HG03159 (cell line): ENCODE results near the gene HDAC10.
A peak's percentile ranks its signal among the peaks of the same experiment; 100 is the strongest.

Experiments used
- ATAC-seq: cut with Tn5 transposase; IDR thresholded peaks from one replicate; pipeline ENCODE4 v1.9.1; 2021; ENCODE audit warnings: mild to moderate bottlenecking, moderate library complexity; ENCODE audit not compliant: unreplicated experiment

HDAC10 gene

GRCh38 chr22:50244420-50245213 is 6.4 kb downstream of the HDAC10 start, which contains the start of gene TUBGCP6:
Gene TUBGCP6, minus strand, starts transcription at chr22:50245023. Its CDS starts 564 bp downstream, at chr22:50244459.
- peak; percentile 66 for ATAC-seq

GRCh38 chr22:50243685-50244419 is 7.2 kb downstream of the HDAC10 start:
- no peak for ATAC-seq

- ATAC-seq, result no peak
These were observed 8.6 kb downstream of the HDAC10 start for GRCh38 chr22:50242406-50242949.

- no peak for ATAC-seq
These were observed 12.3 kb downstream of the HDAC10 start for GRCh38 chr22:50238755-50239154.

- no peak for ATAC-seq
These were observed 14.2 kb downstream of the HDAC10 start for GRCh38 chr22:50236731-50237409.

- no peak for ATAC-seq
These were observed 17.8 kb downstream of the HDAC10 start for GRCh38 chr22:50233223-50233622.

- ATAC-seq, result no peak
These were observed 18.4 kb downstream of the HDAC10 start for GRCh38 chr22:50232481-50233151.

GRCh38 chr22:50229370-50229769 is 21.7 kb downstream of the HDAC10 start:
- no peak for ATAC-seq

- no peak for ATAC-seq
These were observed 22.7 kb downstream of the HDAC10 start for GRCh38 chr22:50228366-50228765.

- no peak for ATAC-seq
These were observed 23.4 kb downstream of the HDAC10 start for GRCh38 chr22:50227579-50228215.

- no peak for ATAC-seq
These were observed 24.2 kb downstream of the HDAC10 start for GRCh38 chr22:50226875-50227165.

GRCh38 chr22:50226063-50226874 is 24.8 kb downstream of the HDAC10 start:
- no peak for ATAC-seq

GRCh38 chr22:50225200-50225969 is 25.7 kb downstream of the HDAC10 start:
- ATAC-seq, result no peak

GRCh38 chr22:50224071-50224470 is 27.0 kb downstream of the HDAC10 start:
- no peak for ATAC-seq

GRCh38 chr22:50222508-50222907 is 28.6 kb downstream of the HDAC10 start:
- no peak for ATAC-seq

GRCh38 chr22:50221410-50222300 is 29.4 kb downstream of the HDAC10 start:
- ATAC-seq, result no peak

GRCh38 chr22:50220603-50221409 is 30.3 kb downstream of the HDAC10 start:
- ATAC-seq, result no peak
